ENCODE measurements around the gene LILRB2.
"Not testable (repeated sequence)": the region's sequence is repeated elsewhere in the genome, so short reads cannot be mapped to it uniquely, and the experiment has no call there.

Gene LILRB2

DNA sequence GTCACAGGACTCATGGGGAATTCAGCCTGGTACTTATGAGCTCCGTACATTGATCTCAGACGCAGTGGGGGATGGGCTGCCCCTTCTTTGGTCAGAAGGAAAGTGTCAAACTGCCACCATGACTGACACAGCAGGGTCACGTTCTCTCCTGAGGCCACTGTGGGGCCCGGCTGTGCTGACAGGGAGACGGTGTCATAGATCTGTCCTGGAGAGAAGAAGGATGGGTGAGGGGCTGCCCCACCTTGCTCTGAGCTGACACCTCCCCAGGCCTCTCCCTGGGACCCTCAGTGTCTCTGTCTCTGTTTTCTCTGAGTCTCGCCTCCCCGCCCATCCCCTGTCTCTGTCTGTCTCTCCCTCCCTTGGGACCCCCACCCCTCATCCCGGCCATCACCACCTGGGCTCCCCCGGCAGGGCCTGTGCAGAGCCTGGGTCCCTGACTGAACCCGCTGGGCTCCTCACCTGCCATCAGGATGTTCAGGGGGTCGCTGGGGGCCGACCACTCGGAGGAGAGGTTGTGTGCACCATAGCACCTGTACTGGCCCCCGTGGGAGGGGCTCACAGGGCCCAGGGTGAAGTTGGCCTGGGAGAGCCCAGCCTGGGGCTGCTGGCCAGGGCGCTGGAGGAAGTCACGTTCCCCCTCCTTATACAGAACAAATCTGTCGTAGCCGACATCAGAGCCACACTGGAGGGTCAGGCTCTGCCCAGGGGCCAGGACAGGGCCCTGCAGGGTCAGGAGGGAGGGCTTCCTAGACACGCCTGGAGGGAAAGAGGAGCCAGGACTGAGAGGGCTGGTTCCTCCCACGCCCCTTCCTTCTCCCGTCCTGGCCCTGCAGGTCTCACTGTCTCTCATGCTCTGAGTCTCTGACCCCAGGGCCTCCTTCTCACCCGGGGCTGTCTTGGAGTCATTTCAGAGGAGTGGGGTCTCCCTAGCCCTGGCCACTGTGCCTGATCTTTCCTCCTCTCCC, 40.3 kb downstream of the LILRB2 start:
- not testable (repeated sequence) for DNase-seq (ENCODE audit: low read depth)

GRCh38 chr19:54239491-54240371, 41.2 kb downstream of the LILRB2 start:
- not testable (repeated sequence) for DNase-seq (ENCODE audit: low read depth)

GRCh38 chr19:54233941-54234340, 47.0 kb downstream of the LILRB2 start:
- DNase-seq (ENCODE audit: low read depth) = no peak

DNA sequence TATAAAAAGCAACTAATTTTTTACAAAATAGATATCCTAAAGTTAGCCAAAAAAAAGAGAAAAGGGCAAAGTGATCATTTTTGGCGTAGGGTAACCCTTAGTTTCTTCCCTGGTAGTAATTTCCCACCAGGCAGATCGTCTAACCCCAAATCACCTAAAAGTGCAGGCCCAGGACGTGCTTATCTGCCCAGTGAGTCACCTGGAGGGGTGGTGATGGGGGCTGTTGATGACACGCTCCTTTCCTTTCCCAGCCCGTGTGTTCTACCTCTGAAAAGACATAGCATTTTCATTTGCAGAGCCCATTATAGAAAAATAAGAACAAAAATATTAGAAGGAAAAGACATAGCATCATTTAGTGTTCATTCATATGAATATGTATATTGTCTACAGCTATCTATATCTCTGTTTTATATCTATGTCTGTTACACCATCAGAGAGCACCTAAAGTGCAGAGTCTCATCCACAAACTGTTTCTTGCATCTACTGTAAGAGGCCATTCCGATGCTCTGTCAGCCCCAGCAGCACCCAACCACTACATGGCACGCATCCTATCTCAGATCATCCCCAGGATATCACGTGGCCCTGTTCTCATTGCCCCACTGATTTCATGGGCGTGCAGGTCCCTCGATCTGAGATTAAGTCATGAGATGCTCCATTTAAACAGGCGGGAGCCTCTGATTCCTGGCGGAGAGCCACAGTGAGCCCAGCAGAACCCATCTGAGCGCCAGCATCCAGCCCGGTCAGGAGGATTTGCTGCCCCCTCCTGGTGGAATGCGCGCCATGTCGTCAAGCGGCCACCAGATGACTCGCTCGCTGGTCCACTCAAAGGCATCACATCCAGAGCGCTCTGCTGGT, 49.6 kb downstream of the LILRB2 start:
- peak; percentile 70 for DNase-seq (ENCODE audit: low read depth)

- no peak for DNase-seq (ENCODE audit: low read depth)
Measured at GRCh38 chr19:54230031-54230430, 50.9 kb downstream of the LILRB2 start.

DNA sequence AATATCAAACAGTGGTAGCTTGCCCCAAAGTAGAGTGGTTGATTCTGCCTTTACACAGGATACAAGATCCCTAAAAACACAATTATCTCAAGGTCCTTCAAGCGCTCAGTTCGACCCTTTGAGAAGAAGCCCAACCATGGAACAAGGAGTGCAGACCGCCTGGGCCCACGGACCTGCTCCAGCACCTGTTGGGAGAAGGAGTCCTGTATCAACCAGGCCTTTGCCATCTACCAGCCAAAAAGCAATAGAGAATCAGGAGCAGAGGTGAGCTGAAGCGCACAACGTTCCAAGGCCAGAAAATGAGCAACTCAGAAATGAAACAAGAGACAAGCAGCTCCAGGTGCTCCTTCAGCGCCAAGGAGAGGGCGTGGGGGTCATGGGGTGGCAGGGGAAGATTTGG, 51.8 kb downstream of the LILRB2 start:
- no peak for DNase-seq (ENCODE audit: low read depth)

DNA sequence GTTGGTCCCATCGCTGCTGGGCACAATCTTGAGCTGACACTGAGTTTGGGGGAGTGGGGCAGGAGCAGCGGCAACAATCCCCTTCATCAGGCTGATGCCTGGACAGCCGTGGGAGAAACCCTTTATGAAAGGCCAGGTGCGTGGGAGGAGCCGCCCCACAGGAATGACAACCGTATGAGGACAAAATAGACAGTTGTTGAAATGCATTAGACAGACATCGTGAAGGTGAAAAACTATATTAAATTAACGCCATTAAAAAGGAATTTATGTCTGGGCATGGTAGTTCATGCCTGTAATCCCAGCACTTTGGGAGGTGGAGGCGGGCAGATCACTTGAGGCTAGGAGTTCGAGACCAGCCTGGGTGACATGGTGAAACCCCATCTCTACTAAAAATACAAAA, 56.3 kb downstream of the LILRB2 start:
- not testable (repeated sequence) for DNase-seq (ENCODE audit: low read depth)

DNA sequence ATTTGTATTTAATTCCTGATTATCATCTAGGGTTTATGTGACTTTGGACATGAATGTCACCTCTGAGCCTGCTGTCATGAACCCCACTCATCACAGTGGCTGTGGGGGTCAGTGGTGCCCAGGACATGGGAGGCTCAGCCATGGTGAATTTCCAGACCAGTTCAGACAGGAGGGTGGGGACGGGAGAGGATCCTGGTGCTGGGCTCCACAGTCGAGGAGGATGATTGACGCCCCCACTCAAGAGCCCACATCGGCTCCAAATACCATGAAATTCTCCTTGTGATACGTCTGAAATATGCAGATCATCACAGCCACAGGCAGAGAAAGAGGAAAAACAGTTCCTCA, 57.0 kb downstream of the LILRB2 start:
- not testable (repeated sequence) for DNase-seq (ENCODE audit: low read depth)
